Renal cortex interstitium (tissue), 15 donors: Measurements from ENCODE around the gene NCSTN. TPM values are rescaled to one million over a fixed set of nuclear protein-coding genes. Genes with fewer than 3 reads are reported as not detected.

Source experiments
- DNase-seq, 11 donors: peaks; one replicate each; pipeline ENCODE4 v3.0.0-alpha.2; 2013; ENCODE audit warnings: low read depth in 9 of 11, low spot score in 4 of 11; ENCODE audit errors: extremely low read depth in 1 of 11
- long read RNA-seq, 16 experiments: transcript quantifications; one replicate each; lab custom pipeline, GENCODE V29; 2026
- polyA plus RNA-seq, 3 donors: library from polyadenylated mRNA; unstranded; fragments of 120-200 nt; gene quantifications; one replicate each; pipeline ENCODE4 v1.2.1, GENCODE V29; 2013; ENCODE audit not compliant: insufficient read length in 3 of 3

The NCSTN gene
- 100 to 1,000 TPM; 150 to 170 (median 150) TPM for polyA plus RNA-seq
- long read RNA-seq, donor 1, transcript NCSTN-201 (17 exons, 2,936 nt), result major isoform, 7 of 51 reads
- long read RNA-seq, donor 1, partial matches to known transcripts, result 41 of 51 reads
- long read RNA-seq, donor 1, other reads (novel, unspliced or antisense), result 0 of 51 reads
- long read RNA-seq, donor 2, transcript NCSTN-212 (2 exons, 856 nt), result minor isoform, 5 of 68 reads
- long read RNA-seq, donor 2, transcript NCSTN-201 (17 exons, 2,936 nt), result major isoform, 6 of 68 reads
- long read RNA-seq, donor 2, partial matches to known transcripts, result 57 of 68 reads
- long read RNA-seq, donor 2, other reads (novel, unspliced or antisense), result 0 of 68 reads
- long read RNA-seq, donor 3, transcript NCSTN-201 (17 exons, 2,936 nt), result major isoform, 26 of 85 reads
- long read RNA-seq, donor 3, transcript NCSTN-212 (2 exons, 856 nt), result minor isoform, 6 of 85 reads
- long read RNA-seq, donor 3, partial matches to known transcripts, result 52 of 85 reads
- long read RNA-seq, donor 3, other reads (novel, unspliced or antisense), result 0 of 85 reads
- long read RNA-seq, donor 4, transcript NCSTN-201 (17 exons, 2,936 nt), result major isoform, 15 of 55 reads
- long read RNA-seq, donor 4, partial matches to known transcripts, result 37 of 55 reads
- long read RNA-seq, donor 4, other reads (novel, unspliced or antisense), result 0 of 55 reads
- long read RNA-seq, donor 5, result 0 reads
- long read RNA-seq, donor 6, transcript NCSTN-201 (17 exons, 2,936 nt), result major isoform, 11 of 65 reads
- long read RNA-seq, donor 6, partial matches to known transcripts, result 53 of 65 reads
- long read RNA-seq, donor 6, other reads (novel, unspliced or antisense), result 0 of 65 reads
- long read RNA-seq, donor 7, transcript NCSTN-201 (17 exons, 2,936 nt), result major isoform, 15 of 73 reads
- long read RNA-seq, donor 7, partial matches to known transcripts, result 54 of 73 reads
- long read RNA-seq, donor 7, other reads (novel, unspliced or antisense), result 0 of 73 reads
- long read RNA-seq, donor 8, transcript NCSTN-212 (2 exons, 856 nt), result minor isoform, 9 of 95 reads
- long read RNA-seq, donor 8, transcript NCSTN-201 (17 exons, 2,936 nt), result major isoform, 25 of 95 reads
- long read RNA-seq, donor 8, partial matches to known transcripts, result 60 of 95 reads
- long read RNA-seq, donor 8, other reads (novel, unspliced or antisense), result 0 of 95 reads
- long read RNA-seq, donor 9, transcript NCSTN-201 (17 exons, 2,936 nt), result major isoform, 11 of 66 reads
- long read RNA-seq, donor 9, partial matches to known transcripts, result 51 of 66 reads
- long read RNA-seq, donor 9, other reads (novel, unspliced or antisense), result 0 of 66 reads
- long read RNA-seq, donor 10, transcript NCSTN-201 (17 exons, 2,936 nt), result major isoform, 12 of 87 reads
- long read RNA-seq, donor 10, partial matches to known transcripts, result 71 of 87 reads
- long read RNA-seq, donor 10, other reads (novel, unspliced or antisense), result 0 of 87 reads
- long read RNA-seq, donor 11, transcript NCSTN-201 (17 exons, 2,936 nt), result major isoform, 10 of 39 reads
- long read RNA-seq, donor 11, partial matches to known transcripts, result 28 of 39 reads
- long read RNA-seq, donor 11, other reads (novel, unspliced or antisense), result 0 of 39 reads
- long read RNA-seq, donor 12, partial matches to known transcripts, result 10 of 11 reads
- long read RNA-seq, donor 12, other reads (novel, unspliced or antisense), result 0 of 11 reads
- long read RNA-seq, donor 13, transcript NCSTN-201 (17 exons, 2,936 nt), result major isoform, 15 of 166 reads
- long read RNA-seq, donor 13, transcript NCSTN-212 (2 exons, 856 nt), result minor isoform, 6 of 166 reads
- long read RNA-seq, donor 13, partial matches to known transcripts, result 144 of 166 reads
- long read RNA-seq, donor 13, other reads (novel, unspliced or antisense), result 0 of 166 reads
- long read RNA-seq, donor 14, transcript NCSTN-201 (17 exons, 2,936 nt), result major isoform, 18 of 39 reads
- long read RNA-seq, donor 14, partial matches to known transcripts, result 19 of 39 reads
- long read RNA-seq, donor 14, other reads (novel, unspliced or antisense), result 0 of 39 reads
- long read RNA-seq, donor 15, transcript NCSTN-201 (17 exons, 2,936 nt), result major isoform, 11 of 24 reads
- long read RNA-seq, donor 15, partial matches to known transcripts, result 12 of 24 reads
- long read RNA-seq, donor 15, other reads (novel, unspliced or antisense), result 0 of 24 reads
- long read RNA-seq, donor 16, transcript NCSTN-201 (17 exons, 2,936 nt), result major isoform, 49 of 154 reads
- long read RNA-seq, donor 16, partial matches to known transcripts, result 100 of 154 reads
- long read RNA-seq, donor 16, other reads (novel, unspliced or antisense), result 0 of 154 reads

DNA sequence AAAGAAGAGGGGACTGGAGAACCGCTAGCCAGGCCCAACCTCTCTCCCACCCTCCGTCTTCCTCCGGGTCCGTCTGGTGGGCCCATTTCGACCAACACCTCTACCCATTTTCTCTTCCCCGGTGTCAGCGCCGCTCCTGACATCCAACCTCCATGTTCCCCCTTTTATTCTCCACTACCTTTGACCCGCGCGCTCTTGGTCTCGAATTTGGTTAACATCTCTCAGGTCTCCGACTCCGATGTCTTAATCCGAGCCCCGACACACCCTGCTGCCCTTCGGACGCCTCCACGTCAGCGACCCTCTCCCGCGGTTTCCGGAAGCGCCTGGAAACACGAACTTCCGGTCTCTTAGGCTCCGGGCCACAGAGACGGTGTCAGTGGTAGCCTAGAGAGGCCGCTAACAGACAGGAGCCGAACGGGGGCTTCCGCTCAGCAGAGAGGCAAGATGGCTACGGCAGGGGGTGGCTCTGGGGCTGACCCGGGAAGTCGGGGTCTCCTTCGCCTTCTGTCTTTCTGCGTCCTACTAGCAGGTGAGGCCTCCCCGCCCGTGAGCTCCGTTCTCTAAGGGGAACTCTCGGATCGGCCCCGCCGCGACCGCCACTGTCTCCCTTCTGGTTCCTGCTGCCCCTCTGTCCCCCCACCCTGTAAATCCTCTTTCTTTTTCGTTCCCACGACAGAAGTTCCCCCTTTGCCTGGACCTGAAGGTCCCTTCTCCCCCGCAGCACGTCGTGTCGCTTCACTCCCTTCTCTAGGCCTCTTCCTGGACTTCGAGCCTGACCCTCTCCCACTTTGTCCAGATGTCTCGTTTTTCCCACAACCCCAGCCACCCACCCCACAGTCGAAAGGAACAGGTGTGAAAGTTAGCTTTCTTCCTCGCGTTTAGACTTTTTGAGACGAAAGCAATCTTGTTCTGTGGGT lies at the start of gene NCSTN, which contains the start of gene COPA:
Gene NCSTN, plus strand, starts transcription at position 431 of the 917 bp plus-strand sequence. Its CDS starts 14 bp downstream, at position 445.
Gene COPA, minus strand, starts transcription at position 298 of the 917 bp plus-strand sequence. Its CDS starts 80 bp downstream, at position 218.
- DNase-seq, result peak; percentile 87 to 96 (median 93)

DNA sequence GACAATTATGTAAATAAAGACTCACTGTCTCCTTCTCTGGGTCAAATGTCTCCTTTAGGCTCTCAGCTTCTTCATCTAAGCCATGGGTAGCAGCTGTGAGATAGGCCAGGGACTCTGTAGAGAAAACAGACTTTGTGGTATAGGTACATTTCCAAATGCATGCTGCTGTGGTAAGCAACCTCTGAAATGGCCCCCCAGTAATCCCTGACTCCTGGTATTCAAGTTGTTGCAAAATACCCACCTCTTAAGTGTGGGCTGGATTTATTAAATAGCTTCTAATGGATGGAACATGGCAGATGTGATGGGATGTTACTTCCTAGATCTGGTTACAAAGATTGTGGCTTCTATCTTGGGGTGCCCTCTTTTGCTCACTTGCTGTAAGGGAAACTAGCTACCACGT lies 47.1 kb upstream of the NCSTN start:
- no peak for DNase-seq

DNA sequence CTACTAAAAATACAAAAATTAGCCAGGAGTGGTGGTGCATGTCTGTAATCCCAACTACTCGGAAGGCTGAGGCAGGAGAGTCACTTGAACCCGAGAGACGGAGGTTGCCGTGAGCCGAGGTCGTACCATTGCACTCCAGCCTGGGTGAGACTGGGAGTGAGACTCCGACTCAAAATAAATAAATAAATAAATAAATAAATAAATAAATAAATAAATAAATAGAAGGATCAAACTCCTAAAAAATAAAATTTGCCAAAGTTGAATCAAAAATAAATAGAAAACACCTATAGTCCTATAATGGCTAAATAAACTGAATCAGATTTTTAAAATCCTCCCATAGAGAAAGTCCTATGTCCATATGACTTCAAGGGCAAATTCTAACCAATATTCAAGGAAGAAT lies 43.0 kb upstream of the NCSTN start:
- DNase-seq, result no peak

DNA sequence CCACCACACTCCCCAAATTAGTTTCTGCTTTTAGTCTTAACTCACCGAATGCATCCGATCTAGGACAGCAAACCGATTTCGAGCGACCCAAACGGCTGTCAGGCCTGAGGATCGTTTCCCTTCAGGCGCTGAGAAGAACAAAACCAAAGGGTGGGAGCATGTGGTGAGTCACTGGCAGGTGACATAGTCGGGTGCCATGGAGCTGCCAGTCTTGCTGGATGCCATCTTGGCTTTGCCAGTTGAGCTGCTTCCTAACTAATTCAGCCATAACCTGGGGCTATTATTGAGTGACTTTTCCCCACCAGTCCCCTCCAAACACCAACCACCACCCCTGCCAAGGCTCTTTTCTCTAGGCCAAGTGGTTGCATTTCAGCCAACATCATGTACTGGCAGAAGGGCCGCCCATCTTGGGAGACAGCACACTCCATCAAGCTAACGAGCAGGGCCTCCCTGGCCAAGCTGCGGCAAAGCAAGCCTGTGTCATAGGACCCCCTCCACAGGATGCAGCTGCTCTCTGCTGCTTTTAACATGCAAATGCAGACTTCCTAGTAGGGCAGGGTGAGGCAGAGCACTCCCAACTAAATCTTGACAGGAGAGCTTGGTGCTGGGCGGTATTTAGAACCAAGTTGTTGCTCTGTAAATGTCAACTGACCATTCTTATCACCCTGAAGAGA lies 35.9 kb upstream of the NCSTN start:
- no peak for DNase-seq

DNA sequence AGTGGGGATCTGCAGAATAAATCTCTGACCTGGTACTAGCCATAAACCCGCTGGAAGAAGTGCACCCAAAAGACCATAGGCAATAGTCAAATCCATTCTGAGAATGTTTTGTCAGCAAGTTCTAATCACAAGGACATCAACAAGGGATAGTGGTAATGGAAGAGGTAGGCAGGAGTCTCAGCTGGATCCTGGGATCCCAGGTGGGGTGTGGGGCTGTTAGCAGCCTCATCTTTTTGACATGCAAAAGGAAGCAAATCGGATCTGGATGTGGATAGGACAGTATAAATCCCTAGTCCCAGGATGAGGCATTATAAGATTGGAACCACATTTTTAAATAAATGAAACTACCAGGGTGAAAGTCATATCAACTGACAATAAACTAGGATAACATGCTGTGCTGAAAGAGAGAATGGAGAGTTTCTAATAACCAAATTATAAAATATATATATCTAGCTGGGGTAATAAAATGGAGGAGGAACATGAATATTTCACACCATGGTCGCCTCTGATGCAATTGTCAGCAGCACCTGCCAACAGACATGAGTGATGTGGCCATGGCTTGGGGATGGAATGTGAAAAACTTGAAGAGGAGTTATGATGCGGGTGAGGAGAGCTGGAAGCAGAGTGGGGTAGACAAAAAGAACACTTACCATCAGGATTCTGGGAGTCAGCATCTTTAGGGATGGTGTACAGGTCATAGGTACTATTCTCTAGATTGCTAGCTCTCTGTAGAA lies 34.6 kb upstream of the NCSTN start:
- no peak for DNase-seq

DNA sequence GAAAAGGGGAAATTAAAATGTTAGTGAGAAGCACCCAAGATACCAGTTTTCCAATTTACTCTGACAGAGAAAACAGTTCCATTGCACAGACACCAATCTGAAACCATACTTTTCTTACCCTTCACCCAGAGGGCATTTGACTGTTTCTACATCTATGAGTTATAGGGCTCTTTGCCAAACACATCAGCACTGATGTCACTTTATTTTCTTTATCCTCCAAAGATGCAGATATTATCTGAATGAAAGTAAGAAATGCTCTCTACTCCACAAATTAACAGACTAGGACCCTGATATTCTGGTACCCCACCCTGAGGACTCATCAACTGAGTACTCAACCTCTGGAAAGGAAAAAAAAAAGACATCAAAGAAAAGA lies 34.0 kb upstream of the NCSTN start:
- no peak for DNase-seq

DNA sequence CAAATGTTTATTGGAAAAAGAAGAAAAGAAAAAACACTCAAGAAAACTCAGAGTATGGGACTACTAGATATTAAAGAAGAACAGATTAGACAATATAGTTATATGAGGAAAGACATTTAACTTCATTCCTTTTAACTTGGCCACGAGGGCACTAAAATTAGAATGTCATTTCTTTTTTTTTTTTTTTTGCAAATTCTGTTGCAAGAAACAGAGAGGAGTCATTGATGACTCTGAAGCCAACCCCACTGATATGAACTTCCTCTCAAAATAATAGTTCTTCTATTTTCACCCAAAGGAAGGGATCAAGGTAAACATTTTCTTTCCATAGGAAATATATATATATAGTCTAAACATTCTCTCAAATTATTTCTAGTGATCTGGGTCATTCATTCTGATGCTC lies 33.6 kb upstream of the NCSTN start:
- no peak for DNase-seq

DNA sequence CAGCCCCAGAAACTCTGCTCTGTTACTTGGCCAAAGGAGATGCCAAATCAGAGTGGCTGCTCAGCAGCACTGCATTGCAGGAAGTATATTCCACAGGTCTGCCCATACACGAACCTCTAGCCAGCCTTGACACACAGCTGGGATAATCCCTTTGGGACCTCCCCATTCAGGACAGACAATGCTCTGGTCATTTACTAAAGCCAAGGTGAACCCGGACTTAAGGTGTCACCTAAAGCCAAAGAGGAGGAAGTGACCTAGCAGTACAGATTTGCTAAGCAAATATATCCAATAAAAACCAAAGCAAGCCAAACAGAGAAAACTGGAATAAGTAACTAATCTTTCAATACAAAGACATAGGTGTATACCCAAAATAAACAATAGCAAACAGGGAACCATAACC lies 27.8 kb upstream of the NCSTN start:
- no peak for DNase-seq

DNA sequence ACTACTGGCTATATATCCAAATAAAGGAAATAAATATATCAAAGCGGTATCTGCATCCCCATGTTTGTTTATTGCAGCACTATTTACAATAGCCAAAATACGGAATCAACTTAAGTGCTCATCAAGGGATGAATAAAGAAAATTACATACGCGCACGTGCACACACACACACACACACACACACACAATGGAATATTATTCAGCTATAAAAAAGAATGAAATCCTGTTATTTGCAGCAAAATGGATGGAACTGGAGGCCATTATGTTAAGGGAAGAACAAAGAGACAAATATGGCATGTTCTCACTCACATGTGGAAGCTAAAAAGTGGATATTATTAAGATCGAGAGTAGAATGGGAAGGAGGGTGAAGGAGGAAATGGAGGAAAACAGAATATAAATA lies 20.4 kb upstream of the NCSTN start:
- DNase-seq, result no peak

DNA sequence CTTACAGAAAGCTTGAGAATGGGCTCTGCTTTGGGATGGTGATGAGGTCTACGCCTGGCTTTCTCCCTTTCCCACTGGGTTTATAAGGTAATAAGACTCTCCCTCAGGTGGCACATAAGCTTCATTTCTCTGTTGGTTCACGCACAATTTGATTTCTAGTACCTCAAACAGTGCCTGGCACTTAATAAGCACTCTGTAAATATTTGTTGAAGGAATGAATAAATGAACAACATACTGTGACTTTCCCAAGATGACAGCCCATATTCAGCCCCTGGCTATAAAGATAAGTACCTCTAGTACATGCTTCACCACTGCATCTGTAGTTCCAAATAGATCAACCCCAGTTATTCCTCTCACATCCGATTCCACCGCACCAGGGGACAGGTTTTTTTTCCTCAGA lies 17.9 kb upstream of the NCSTN start:
- no peak for DNase-seq

DNA sequence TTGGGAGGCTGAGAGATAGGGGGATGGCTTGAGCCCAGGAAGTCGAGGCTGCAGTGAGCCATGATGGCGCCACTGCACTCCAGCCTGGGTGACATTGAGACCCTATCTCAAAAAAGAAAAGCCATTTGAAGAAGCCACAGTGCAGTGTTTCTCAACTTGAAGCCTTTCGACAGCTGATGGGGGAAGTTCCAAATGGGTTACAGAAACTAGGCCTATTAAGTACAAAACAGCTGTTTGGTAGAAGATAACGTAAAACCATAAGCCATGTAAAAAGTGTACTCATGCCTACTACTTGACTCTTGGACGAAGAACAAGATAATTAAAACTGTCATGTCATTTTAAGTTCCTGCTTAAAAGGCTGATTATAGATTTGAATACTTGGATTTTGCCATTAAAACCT lies 16.8 kb upstream of the NCSTN start:
- no peak for DNase-seq

DNA sequence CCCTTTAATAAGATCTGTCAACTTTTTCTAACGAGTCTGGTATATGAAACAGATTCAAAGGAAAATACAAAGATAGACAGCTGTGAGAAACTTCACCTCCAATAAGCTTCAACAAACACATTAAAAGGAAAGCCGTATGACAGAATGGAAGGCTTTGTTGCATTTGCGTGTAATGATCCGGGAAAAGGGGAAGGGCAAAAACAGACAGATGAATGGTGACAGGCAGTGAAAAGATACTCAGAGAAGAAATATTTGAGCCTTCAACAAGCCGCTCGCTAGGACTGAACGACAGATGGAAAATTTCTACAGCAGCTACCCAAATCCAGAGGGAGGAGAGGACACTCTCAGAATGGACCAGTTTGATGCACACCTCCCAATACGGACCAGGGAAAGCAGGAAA lies 15.0 kb upstream of the NCSTN start:
- DNase-seq, result no peak

DNA sequence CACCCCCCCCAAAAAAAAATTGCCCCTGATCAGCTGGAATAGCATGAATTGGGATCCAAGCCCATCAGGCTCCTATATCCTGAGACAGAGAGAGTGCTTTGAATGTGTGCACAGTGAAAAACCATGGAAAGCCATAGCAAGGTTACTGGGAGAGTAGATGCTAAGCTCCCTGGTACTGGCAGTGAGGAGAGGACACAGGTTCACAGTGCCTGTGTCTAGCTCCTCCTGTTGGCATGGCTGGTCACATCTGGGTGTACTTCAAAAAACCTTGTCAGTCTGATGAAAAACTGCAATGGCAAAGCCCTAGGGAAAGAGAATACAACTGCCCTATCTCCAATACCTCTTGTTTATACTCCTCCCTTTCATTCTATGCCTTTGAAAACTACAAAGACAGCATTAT lies 13.1 kb upstream of the NCSTN start:
- no peak for DNase-seq

DNA sequence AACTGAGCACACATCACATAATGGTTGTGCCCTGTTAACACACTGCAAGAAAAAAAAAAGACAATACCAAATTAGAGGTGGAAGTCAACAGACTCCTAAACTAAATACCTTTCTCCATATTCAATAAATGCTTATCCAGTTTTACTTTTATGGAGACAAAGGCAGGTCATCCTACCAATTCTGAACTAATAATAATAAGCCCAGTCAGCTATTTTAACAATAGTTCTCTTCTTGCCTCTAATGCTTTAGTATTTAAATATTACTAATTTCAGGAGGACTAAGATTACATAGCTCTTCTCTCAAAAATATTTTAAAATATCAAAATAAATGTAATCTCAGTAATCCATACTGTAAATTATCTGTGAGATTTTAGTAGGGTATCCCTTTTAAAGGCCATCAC lies 10.7 kb upstream of the NCSTN start:
- DNase-seq, result no peak

DNA sequence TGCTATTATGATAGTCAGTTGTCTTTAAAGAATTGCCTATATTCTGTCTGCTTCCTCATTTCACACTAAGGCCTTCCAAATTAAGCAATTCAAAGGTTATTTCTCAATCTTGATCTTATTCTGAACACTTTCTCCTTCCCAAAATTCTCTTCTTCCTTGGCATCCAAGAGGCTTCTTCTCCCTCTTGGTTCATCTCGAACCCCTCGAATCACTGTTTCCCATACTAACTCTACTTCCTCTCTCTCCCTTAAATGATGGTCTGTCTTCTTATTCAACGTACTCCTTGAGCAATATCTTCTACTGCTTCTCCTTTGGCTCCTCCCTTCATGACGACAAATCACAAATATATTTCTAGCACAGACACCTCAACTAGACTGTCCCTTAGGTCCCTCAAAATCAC lies 4.6 kb upstream of the NCSTN start:
- no peak for DNase-seq
